ENCODE data around the gene SNAI3.

SNAI3 gene

DNA sequence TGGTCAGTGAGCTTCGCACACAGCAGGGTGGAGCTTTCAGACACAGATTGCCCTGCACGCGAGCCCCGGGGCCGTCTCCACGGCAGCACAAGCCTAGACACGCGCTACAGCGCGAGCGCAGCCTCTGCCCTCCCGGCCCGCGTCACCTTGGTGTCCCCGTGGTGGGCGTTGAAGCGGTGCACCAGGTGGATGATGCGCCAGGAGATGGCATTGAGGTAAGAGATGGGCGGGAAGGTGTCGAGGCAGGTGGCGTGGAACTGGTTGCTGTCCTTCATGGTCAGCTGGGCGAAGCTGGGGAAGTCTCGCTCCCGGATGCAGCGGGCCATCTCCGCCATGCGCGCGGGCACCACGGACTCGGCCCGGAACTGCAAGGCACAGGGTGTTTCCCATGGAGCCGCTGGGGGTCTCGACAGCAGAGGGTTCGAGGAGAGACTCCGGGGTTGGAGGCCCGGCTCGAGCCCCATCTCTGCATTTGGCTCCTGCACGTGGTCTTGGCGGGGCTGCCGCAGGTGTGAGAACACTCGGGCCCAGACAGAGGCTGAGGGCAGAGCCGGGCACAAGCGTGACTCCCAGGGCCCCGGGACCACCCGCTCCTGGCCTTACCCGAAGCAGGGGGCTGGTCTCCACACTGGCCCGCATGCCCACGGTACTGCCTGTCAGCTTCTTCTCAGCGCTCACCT is 31.1 kb downstream of the SNAI3 start:
- H3K4me1 ChIP-seq (ENCODE audit: control insufficient read depth, insufficient read depth, low read length): peaks cover 7% of the 10 kb centered on the region
- peaks cover 6 to 12% of the 10 kb centered on the region in 2 donors for H3K27me3 ChIP-seq (ENCODE audit: control insufficient read depth in 1 of 2, insufficient read depth in 2 of 2, low read length in 2 of 2)
- no peaks in the 10 kb centered on the region for H3K9me3 ChIP-seq (ENCODE audit: control insufficient read depth in 2 of 2, low read length in 2 of 2)
- no peak overlapping the region for H3K4me3 ChIP-seq (ENCODE audit: low read length in 2 of 2)
- H3K9ac ChIP-seq (ENCODE audit: low read length in 2 of 2): no peak overlapping the region
- H3K36me3 ChIP-seq (ENCODE audit: control insufficient read depth in 2 of 2, insufficient read depth in 2 of 2, low read length in 2 of 2): peaks cover 4 to 16% of the 10 kb centered on the region in 2 donors
- no peak overlapping the region for H3K27ac ChIP-seq (ENCODE audit: low read length)

DNA sequence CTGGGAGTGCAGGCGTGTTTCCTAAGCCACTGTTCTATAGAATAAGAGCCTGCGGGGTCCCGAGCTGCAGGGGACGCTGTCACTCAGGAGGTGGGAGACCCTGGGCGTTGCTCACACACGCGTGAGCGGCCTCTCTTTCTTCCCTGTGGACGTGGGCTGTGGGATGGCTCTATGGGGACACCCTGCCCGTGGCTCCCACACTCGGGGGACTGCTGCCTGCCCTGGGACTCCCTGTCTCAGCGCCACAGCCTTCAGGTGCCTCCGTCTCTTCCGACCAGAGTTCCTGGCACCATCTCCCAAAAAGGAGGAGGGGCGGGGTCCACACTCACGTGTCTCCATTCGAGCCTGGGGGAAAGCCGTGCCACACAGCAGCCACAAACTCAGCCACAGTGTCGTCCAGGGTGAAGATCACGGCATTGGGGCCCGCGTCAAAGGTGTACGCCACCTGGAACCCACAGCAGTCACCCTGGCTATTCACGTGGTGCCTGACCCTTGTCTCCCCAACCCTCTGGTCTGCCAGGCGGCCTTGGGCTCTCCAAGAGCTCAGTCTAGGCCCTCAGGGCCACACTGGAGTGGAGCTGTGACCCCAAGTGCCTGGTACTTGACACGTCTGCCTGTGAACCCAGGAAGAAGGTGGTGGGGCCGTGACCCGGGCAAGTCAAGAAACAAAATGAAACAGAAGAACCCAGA is 31.8 kb downstream of the SNAI3 start:
- H3K4me3 ChIP-seq (ENCODE audit: low read length in 2 of 2): no peak overlapping the region
- H3K9me3 ChIP-seq (ENCODE audit: control insufficient read depth in 2 of 2, low read length in 2 of 2): no peaks in the 10 kb centered on the region
- H3K9ac ChIP-seq (ENCODE audit: low read length in 2 of 2): no peak overlapping the region
- no peak overlapping the region for H3K27ac ChIP-seq (ENCODE audit: low read length)
- H3K4me1 ChIP-seq (ENCODE audit: control insufficient read depth, insufficient read depth, low read length): peaks cover 7% of the 10 kb centered on the region
- peaks cover 4 to 16% of the 10 kb centered on the region in 2 donors for H3K36me3 ChIP-seq (ENCODE audit: control insufficient read depth in 2 of 2, insufficient read depth in 2 of 2, low read length in 2 of 2)
- peaks cover 6 to 15% of the 10 kb centered on the region in 2 donors for H3K27me3 ChIP-seq (ENCODE audit: control insufficient read depth in 1 of 2, insufficient read depth in 2 of 2, low read length in 2 of 2)

DNA sequence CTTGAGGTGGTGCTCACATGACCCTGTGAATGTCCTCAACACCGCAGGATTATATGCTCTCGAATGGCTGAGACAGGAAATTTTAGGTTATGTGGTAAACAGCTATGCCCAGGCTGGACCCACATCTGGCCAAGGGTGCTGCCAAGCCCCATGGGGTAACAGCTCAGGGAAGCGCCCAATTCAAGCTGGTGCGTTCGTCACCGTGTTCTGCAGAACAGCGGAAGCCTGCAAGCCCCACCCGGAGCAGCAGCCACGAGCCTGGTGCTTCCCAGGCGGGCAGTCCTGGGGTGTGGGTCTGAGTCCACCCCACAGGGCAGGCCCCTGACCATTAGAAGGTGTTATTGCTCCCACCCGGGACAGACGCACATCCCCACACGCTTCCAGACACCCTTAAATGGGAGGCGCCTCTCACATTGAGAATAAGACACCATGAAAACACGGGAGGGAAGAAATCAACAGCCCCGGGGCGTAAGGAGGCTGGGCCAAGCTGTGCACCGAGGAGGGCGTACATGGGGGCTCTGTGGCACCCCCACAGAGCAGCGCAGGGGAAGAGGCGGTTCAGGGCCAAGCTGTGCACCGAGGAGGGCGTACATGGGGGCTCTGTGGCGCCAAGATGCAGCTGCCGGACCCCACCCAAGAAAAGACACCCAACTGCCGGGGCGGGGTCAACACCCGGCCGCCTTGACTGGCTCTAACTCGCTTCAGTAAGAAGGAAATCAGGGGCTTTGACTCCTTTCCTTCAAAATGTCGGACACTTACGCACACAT is 32.5 kb downstream of the SNAI3 start:
- Histone ChIP-seq H3K36me3 (ENCODE audit: control insufficient read depth in 2 of 2, insufficient read depth in 2 of 2, low read length in 2 of 2) (peaks cover 4 to 14% of the 10 kb centered on the region in 2 donors), H3K4me1 (ENCODE audit: control insufficient read depth, insufficient read depth, low read length) (peaks cover 7% of the 10 kb centered on the region), H3K9me3 (ENCODE audit: control insufficient read depth in 2 of 2, low read length in 2 of 2) (no peaks in the 10 kb centered on the region), H3K4me3 (ENCODE audit: low read length in 2 of 2) (no peak overlapping the region), H3K27me3 (ENCODE audit: control insufficient read depth in 1 of 2, insufficient read depth in 2 of 2, low read length in 2 of 2) (peaks cover 6 to 15% of the 10 kb centered on the region in 2 donors), H3K27ac (ENCODE audit: low read length) (no peak overlapping the region), H3K9ac (ENCODE audit: low read length in 2 of 2) (no peak overlapping the region)

DNA sequence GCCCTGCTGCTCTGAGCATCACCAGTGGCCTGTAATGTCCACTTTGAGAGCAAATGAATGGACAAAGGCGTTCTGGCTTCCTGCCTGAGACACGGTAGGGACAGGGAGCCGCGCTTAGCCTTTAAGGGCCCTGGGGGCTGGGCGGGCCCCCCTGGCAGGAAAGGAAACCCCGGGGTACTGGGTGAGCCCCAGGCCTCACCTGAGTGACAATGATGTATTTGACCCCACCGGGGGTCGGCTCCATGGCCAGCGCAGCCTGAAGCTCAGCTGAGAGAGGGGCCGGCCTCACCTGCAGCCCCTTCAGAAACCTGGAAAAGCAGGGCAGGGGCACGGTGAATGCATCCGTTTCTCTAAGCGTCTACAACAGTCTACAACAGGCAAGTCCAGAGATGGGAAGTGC is 33.2 kb downstream of the SNAI3 start:
- Histone ChIP-seq H3K36me3 (ENCODE audit: control insufficient read depth in 2 of 2, insufficient read depth in 2 of 2, low read length in 2 of 2) (peaks cover 4 to 14% of the 10 kb centered on the region in 2 donors), H3K9ac (ENCODE audit: low read length in 2 of 2) (no peak overlapping the region), H3K27ac (ENCODE audit: low read length) (no peak overlapping the region), H3K27me3 (ENCODE audit: control insufficient read depth in 1 of 2, insufficient read depth in 2 of 2, low read length in 2 of 2) (peaks cover 6 to 15% of the 10 kb centered on the region in 2 donors), H3K4me1 (ENCODE audit: control insufficient read depth, insufficient read depth, low read length) (peaks cover 7% of the 10 kb centered on the region), H3K9me3 (ENCODE audit: control insufficient read depth in 2 of 2, low read length in 2 of 2) (no peaks in the 10 kb centered on the region), H3K4me3 (ENCODE audit: low read length in 2 of 2) (no peak overlapping the region)

DNA sequence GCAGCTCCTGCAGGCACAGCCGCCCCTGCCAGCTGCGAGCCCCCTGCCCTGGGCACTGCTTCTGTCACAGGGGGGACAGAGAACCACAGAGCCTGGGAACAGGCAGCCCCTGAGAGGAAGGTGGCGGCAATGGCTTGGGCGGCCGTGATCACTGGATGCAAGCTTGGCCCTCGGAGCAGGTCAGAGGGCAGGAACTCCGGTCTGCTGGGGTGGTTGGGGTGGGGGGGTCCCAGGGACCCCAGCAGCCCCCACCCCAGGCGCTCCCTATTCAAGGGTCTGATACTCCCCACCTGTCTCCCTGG is 33.6 kb downstream of the SNAI3 start:
- Histone ChIP-seq H3K4me3 (ENCODE audit: low read length in 2 of 2) (no peak overlapping the region), H3K36me3 (ENCODE audit: control insufficient read depth in 2 of 2, insufficient read depth in 2 of 2, low read length in 2 of 2) (peaks cover 4 to 14% of the 10 kb centered on the region in 2 donors), H3K27ac (ENCODE audit: low read length) (no peak overlapping the region)

DNA sequence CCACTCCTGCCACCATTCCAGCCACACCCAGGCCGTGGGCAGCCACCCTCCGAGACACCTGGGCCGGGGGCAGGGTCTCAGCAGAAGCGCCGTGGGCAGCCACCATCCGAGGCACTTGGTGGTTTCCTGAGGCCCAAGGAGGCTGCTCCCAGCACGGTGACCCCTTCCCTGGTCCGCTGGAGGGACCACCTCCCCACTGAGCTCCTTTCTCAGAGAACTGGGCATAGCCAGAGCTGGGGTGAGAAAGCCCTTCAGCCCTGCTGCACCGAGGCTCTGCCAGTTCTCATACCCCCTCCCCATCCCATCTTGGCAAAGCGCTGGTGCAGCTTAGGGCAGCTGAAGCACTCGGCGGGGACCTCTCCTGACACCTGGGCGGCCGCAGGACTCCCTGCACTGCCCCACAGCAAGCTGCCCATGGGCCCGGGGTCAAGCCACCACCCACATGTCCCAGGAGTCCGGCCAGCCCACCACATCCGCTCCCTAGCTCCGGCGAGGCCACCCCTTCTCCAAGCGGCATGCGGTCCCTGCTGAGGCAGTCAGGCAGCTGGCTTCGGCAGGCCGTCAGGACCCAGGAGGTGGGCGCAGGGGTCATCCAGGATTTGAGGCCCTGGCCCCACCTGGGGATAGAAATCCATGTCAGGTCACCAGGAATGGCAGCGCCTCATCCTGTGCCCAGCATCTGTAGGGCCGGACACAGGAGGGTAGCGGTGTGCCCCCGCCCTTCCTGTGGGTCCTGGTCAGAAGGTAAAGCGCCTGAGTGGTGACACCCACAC is 34.1 kb downstream of the SNAI3 start:
- H3K4me3 ChIP-seq (ENCODE audit: low read length in 2 of 2): no peak overlapping the region
- peaks cover 4 to 14% of the 10 kb centered on the region in 2 donors for H3K36me3 ChIP-seq (ENCODE audit: control insufficient read depth in 2 of 2, insufficient read depth in 2 of 2, low read length in 2 of 2)
- H3K9me3 ChIP-seq (ENCODE audit: control insufficient read depth in 2 of 2, low read length in 2 of 2): no peaks in the 10 kb centered on the region
- H3K27ac ChIP-seq (ENCODE audit: low read length): no peak overlapping the region
- H3K4me1 ChIP-seq (ENCODE audit: control insufficient read depth, insufficient read depth, low read length): peaks cover 7% of the 10 kb centered on the region
- H3K9ac ChIP-seq (ENCODE audit: low read length in 2 of 2): no peak overlapping the region
- peaks cover 6 to 15% of the 10 kb centered on the region in 2 donors for H3K27me3 ChIP-seq (ENCODE audit: control insufficient read depth in 1 of 2, insufficient read depth in 2 of 2, low read length in 2 of 2)

More for the DNA sequence above, 33.6 kb downstream of the SNAI3 start:
- H3K4me1 ChIP-seq (ENCODE audit: control insufficient read depth, insufficient read depth, low read length): peaks cover 7% of the 10 kb centered on the region
- peaks cover 6 to 15% of the 10 kb centered on the region in 2 donors for H3K27me3 ChIP-seq (ENCODE audit: control insufficient read depth in 1 of 2, insufficient read depth in 2 of 2, low read length in 2 of 2)
- H3K9me3 ChIP-seq (ENCODE audit: control insufficient read depth in 2 of 2, low read length in 2 of 2): no peaks in the 10 kb centered on the region
- no peak overlapping the region for H3K9ac ChIP-seq (ENCODE audit: low read length in 2 of 2)

DNA sequence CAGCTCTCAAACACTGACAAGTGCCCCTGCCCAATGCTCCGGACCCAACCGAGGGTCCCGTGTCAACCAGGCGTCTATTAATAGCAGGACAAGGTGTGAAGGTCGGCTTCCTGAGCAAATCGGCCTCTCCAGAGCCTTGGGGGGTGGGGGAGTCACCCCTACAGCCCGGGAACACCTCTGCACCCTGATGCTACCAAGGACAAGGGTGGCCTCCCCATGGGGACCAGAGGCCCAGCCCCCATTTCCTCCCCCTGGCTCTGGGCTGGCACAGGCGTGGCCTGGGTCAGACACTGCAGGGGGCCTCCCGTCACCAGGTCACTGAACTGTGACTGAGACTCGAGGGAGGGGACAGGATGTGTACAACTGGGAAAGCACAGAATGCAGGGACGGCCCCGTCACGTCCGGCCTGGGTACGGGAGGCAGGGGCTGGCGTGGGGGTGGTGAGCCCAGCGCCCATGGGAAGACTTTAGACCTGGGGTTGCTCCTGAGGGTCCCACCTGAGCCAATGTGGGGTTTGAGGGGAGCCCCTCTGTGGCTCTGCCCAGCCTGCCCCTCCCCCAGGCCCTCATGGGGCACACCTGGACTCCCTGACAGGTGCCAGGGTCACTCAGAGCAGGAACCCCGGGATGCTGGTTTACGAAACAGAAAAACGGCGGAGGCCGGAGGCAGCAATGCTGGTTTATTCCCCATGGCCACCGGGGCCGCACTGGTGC is 34.9 kb downstream of the SNAI3 start:
- peaks cover 7% of the 10 kb centered on the region for H3K4me1 ChIP-seq (ENCODE audit: control insufficient read depth, insufficient read depth, low read length)
- H3K27me3 ChIP-seq (ENCODE audit: control insufficient read depth in 1 of 2, insufficient read depth in 2 of 2, low read length in 2 of 2): peaks cover 6 to 15% of the 10 kb centered on the region in 2 donors

DNA sequence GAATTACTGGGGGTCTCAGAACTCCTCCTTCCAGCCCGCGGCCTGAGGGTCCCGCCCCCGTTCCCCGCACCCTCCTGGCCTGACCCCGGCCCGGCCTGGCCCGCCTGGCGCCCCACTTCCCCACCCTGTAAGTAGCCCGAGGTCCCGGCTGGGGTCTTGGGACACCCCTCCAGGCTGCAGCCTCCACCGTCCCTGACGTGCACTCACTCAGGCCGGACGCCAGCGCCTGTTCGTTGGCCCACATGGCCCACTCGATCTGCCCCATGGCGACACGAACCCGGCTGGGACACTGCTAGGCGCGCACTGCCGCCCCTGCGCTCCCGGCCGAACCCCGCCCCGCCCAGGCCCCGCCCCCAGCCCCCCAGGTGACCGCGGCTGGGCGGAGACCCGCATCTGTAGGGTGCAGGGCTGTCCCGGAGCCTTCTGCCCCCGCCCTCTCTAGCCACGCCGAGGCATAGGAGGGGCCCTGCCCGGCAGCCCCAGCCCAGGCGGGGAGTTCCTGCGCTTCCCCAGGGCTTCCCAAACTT is 35.5 kb downstream of the SNAI3 start, which contains the start of gene CYBA:
CYBA (minus strand) TSS at position 305 of the 527 bp plus-strand sequence; CDS start at position 265, 40 bp downstream.
- Histone ChIP-seq H3K36me3 (ENCODE audit: control insufficient read depth in 2 of 2, insufficient read depth in 2 of 2, low read length in 2 of 2) (peaks cover 4 to 9% of the 10 kb centered on the region in 2 donors), H3K4me1 (ENCODE audit: control insufficient read depth, insufficient read depth, low read length) (peaks cover 7% of the 10 kb centered on the region), H3K9ac (ENCODE audit: low read length in 2 of 2) (peak within 1 kb of the TSS; percentile 42 to 47), H3K27ac (ENCODE audit: low read length) (no peak within 1 kb of the TSS), H3K27me3 (ENCODE audit: control insufficient read depth in 1 of 2, insufficient read depth in 2 of 2, low read length in 2 of 2) (peaks cover 6 to 15% of the 10 kb centered on the region in 2 donors), H3K4me3 (ENCODE audit: low read length in 2 of 2) (peak within 1 kb of the TSS; percentile 35 to 71), H3K9me3 (ENCODE audit: control insufficient read depth in 2 of 2, low read length in 2 of 2) (no peaks in the 10 kb centered on the region)

More for the DNA sequence above, 34.9 kb downstream of the SNAI3 start:
- Histone ChIP-seq H3K9me3 (ENCODE audit: control insufficient read depth in 2 of 2, low read length in 2 of 2) (no peaks in the 10 kb centered on the region), H3K4me3 (ENCODE audit: low read length in 2 of 2) (peak overlapping the region in 1 of 2 donors; percentile 59), H3K36me3 (ENCODE audit: control insufficient read depth in 2 of 2, insufficient read depth in 2 of 2, low read length in 2 of 2) (peaks cover 4 to 11% of the 10 kb centered on the region in 2 donors), H3K27ac (ENCODE audit: low read length) (no peak overlapping the region), H3K9ac (ENCODE audit: low read length in 2 of 2) (peak overlapping the region in 1 of 2 donors; percentile 26)

DNA sequence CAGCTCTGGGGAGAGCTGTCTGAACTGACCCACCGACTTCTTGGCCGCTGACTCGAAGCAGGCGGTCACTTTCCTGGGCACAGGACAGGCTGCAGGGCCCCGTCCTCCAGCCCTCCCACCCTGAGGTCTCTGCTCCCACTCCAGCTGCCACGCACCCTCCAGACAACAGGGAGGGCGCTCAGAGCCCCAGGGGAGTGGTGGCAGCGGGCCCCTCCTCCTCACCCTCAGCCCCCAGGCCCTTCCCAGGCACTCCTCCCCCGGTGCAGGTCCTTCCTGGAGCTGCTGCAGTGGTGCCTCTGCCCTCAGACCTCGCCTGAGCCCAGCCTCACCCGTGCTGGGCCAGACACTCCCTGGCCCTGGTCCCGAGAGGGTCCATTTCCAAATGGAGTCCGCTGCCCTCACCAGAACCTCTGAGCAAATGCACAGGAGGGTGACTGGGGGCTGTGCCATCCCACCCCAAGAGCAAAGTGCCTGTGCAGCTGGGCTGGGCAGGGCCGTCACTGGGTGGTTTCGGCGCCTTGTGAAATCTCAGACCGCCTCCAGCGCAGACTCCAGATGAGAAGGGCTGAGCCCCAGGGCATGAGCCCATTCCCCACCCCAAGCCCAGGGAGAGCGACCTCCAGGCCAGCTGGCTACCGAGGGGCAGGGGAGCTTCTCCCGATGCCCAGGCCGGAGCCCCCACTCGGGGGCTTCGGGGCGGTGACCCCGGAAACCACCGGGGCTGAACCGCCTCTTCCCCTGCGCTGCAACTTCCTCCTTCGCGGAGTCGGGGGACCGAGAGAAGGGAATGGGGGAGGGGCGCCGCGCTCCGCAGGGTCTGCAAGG is 36.2 kb downstream of the SNAI3 start:
- Histone ChIP-seq H3K27me3 (ENCODE audit: control insufficient read depth in 1 of 2, insufficient read depth in 2 of 2, low read length in 2 of 2) (peaks cover 6 to 15% of the 10 kb centered on the region in 2 donors), H3K36me3 (ENCODE audit: control insufficient read depth in 2 of 2, insufficient read depth in 2 of 2, low read length in 2 of 2) (peaks cover 3 to 9% of the 10 kb centered on the region in 2 donors), H3K9ac (ENCODE audit: low read length in 2 of 2) (peak overlapping the region; percentile 21 to 42), H3K27ac (ENCODE audit: low read length) (no peak overlapping the region), H3K4me1 (ENCODE audit: control insufficient read depth, insufficient read depth, low read length) (peaks cover 7% of the 10 kb centered on the region), H3K9me3 (ENCODE audit: control insufficient read depth in 2 of 2, low read length in 2 of 2) (no peaks in the 10 kb centered on the region), H3K4me3 (ENCODE audit: low read length in 2 of 2) (peak overlapping the region; percentile 35 to 71)

All from stomach smooth muscle (tissue), 2 donors.